Ishikawa (cell line): ENCODE data around the gene RPL36.

Experiments used
- CEBPB ChIP-seq: IDR thresholded peaks from 2 replicates; pipeline ENCODE4 v1.6.1; 2012
- CREB1 ChIP-seq: IDR thresholded peaks from 2 replicates; pipeline ENCODE4 v1.6.1; 2012; ENCODE audit warnings: low read depth
- EGR1 ChIP-seq: IDR thresholded peaks from 2 replicates; pipeline ENCODE4 v1.6.1; 2012
- EP300 ChIP-seq: IDR thresholded peaks from 2 replicates; pipeline ENCODE4 v1.6.1; 2012; ENCODE audit warnings: borderline replicate concordance
- FOXM1 ChIP-seq: IDR thresholded peaks from 2 replicates; pipeline ENCODE4 v1.6.1; 2012; ENCODE audit warnings: low read depth, borderline replicate concordance
- NFIC ChIP-seq: IDR thresholded peaks from 2 replicates; pipeline ENCODE4 v1.6.1; 2012
- RAD21 ChIP-seq: IDR thresholded peaks from 2 replicates; pipeline ENCODE4 v1.6.1; 2012; ENCODE audit warnings: low read depth
- TAF1 ChIP-seq: IDR thresholded peaks from 2 replicates; pipeline ENCODE4 v1.6.1; 2012; ENCODE audit warnings: low read depth, mild to moderate bottlenecking
- TCF12 ChIP-seq: IDR thresholded peaks from 2 replicates; pipeline ENCODE4 v1.6.1; 2012; ENCODE audit warnings: low read depth
- TEAD4 ChIP-seq: IDR thresholded peaks from 2 replicates; pipeline ENCODE4 v1.6.1; 2012
- YY1 ChIP-seq: IDR thresholded peaks from 2 replicates; pipeline ENCODE4 v1.6.1; 2012; ENCODE audit warnings: low read depth
- ZBTB7A ChIP-seq: IDR thresholded peaks from 2 replicates; pipeline ENCODE4 v1.6.1; 2012; ENCODE audit warnings: low read depth
- TF ChIP-seq, protein P1 (sequence below): IDR thresholded peaks from 2 replicates; pipeline ENCODE4 v1.6.1; 2012
- TF ChIP-seq, protein P2 (sequence below): IDR thresholded peaks from 2 replicates; pipeline ENCODE4 v1.6.1; 2012
- TF ChIP-seq, protein P3 (sequence below): IDR thresholded peaks from 2 replicates; pipeline ENCODE4 v1.6.1; 2012; ENCODE audit warnings: low read depth, mild to moderate bottlenecking

RPL36 gene

DNA sequence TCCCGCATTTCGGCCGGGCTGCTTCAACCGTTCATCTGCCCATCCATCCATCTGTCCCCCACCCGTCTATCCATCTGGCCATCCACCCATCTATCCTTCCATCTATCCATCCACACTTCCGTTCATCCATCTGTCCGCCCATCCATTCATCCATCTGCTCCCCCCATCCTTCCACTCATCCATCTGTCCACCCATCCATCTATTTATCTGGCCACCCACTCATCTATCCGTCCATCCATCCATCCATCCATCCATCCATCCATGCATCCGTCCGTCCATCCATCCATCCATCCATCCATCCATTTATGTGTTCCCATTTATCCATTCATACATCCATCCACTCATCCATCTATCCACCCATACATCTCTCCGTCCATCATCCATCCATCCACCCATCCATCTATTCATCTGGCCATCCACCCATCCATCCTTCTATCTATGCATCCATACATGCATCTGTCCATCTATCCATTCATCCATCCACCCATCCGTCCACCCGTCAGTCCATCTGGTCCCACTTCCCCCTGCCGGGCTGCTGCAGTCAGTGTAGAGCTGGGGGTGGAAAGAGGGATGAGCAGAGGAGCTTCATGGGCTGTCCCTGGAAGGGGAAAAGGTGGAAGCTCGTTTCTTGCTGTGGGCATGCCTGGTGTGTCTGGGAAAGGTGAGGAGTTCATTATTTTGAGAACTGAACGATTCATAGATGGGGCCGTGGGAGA, 8.5 kb upstream of the RPL36 start:
- no peak for TF ChIP-seq EGR1
- no peak for TF ChIP-seq CREB1
- no peak for TF ChIP-seq NFIC
- no peak for TF ChIP-seq ZBTB7A
- TF ChIP-seq, protein P1, sequence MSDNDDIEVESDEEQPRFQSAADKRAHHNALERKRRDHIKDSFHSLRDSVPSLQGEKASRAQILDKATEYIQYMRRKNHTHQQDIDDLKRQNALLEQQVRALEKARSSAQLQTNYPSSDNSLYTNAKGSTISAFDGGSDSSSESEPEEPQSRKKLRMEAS: no peak
- TF ChIP-seq CEBPB: no peak
- TF ChIP-seq, protein P2, sequence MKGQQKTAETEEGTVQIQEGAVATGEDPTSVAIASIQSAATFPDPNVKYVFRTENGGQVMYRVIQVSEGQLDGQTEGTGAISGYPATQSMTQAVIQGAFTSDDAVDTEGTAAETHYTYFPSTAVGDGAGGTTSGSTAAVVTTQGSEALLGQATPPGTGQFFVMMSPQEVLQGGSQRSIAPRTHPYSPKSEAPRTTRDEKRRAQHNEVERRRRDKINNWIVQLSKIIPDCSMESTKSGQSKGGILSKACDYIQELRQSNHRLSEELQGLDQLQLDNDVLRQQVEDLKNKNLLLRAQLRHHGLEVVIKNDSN: no peak
- no peak for TF ChIP-seq TCF12
- TF ChIP-seq FOXM1: no peak
- TF ChIP-seq RAD21: no peak
- no peak for TF ChIP-seq YY1
- TF ChIP-seq TEAD4: no peak
- TF ChIP-seq, protein P3, sequence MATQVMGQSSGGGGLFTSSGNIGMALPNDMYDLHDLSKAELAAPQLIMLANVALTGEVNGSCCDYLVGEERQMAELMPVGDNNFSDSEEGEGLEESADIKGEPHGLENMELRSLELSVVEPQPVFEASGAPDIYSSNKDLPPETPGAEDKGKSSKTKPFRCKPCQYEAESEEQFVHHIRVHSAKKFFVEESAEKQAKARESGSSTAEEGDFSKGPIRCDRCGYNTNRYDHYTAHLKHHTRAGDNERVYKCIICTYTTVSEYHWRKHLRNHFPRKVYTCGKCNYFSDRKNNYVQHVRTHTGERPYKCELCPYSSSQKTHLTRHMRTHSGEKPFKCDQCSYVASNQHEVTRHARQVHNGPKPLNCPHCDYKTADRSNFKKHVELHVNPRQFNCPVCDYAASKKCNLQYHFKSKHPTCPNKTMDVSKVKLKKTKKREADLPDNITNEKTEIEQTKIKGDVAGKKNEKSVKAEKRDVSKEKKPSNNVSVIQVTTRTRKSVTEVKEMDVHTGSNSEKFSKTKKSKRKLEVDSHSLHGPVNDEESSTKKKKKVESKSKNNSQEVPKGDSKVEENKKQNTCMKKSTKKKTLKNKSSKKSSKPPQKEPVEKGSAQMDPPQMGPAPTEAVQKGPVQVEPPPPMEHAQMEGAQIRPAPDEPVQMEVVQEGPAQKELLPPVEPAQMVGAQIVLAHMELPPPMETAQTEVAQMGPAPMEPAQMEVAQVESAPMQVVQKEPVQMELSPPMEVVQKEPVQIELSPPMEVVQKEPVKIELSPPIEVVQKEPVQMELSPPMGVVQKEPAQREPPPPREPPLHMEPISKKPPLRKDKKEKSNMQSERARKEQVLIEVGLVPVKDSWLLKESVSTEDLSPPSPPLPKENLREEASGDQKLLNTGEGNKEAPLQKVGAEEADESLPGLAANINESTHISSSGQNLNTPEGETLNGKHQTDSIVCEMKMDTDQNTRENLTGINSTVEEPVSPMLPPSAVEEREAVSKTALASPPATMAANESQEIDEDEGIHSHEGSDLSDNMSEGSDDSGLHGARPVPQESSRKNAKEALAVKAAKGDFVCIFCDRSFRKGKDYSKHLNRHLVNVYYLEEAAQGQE: no peak
- TF ChIP-seq TAF1: no peak
- TF ChIP-seq EP300: no peak

DNA sequence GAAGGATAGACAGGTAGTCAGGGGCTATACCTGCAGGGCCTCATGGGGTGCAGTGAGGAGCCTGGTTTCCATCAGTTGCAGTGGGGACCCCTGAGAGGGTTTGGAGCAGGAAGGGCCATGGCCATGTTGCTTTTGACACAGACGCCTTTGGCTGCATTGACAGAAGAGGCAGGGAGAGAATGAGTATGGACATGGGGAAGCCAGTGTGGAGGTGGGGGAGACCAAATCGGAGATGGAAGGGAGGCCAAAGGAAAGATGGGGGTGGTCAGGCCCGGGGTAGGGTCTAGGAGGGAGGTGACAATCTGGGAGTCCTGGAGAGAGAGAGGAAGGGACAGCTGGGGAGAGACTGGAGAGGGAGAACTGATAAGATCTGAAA, 8.0 kb upstream of the RPL36 start:
- TF ChIP-seq TAF1 (no peak), EP300 (no peak), ZBTB7A (no peak), YY1 (no peak), NFIC (no peak), TCF12 (no peak), CREB1 (no peak)
- TF ChIP-seq, protein P2: no peak
- TF ChIP-seq, protein P1: no peak

DNA sequence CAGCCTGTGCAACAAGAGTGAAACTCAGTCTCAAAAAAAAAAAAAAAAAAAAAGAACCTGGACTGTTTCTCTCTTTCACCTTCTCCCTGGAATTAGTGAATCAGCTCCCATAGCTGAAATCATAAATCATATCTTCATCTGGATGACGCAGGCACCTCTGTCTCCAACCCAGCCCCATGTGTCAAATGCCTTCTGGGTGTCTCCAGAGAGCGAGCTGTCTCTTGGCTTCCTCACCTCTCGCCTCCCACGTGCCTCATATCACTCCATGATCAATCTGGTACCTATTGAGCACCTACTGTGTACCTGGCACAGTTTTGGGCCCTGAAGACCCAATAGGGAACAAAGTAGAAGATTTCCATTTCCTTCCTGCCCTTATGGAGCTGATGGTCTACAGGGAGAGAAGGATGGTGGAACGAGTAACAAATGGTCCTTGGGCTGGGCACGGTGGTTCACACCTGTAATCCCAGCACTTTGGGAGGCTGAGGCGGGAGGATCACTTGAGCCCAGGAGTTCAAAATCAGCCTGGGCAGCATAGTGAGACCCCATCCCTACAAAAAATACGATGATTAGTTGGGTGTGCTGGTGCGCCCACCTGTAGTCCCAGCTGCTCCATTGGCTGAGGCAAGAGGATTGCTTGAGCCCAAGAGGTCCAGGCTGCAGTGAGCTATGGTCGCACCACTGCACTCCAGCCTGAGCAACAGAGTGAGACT, 6.8 kb upstream of the RPL36 start:
- TF ChIP-seq, protein P3: no peak
- no peak for TF ChIP-seq TAF1
- TF ChIP-seq, protein P2: no peak
- no peak for TF ChIP-seq NFIC
- TF ChIP-seq EGR1: no peak
- TF ChIP-seq TCF12: no peak
- TF ChIP-seq, protein P1: no peak
- no peak for TF ChIP-seq CREB1
- no peak for TF ChIP-seq YY1
- no peak for TF ChIP-seq FOXM1
- TF ChIP-seq RAD21: no peak
- TF ChIP-seq TEAD4: no peak
- TF ChIP-seq EP300: no peak
- no peak for TF ChIP-seq CEBPB

DNA sequence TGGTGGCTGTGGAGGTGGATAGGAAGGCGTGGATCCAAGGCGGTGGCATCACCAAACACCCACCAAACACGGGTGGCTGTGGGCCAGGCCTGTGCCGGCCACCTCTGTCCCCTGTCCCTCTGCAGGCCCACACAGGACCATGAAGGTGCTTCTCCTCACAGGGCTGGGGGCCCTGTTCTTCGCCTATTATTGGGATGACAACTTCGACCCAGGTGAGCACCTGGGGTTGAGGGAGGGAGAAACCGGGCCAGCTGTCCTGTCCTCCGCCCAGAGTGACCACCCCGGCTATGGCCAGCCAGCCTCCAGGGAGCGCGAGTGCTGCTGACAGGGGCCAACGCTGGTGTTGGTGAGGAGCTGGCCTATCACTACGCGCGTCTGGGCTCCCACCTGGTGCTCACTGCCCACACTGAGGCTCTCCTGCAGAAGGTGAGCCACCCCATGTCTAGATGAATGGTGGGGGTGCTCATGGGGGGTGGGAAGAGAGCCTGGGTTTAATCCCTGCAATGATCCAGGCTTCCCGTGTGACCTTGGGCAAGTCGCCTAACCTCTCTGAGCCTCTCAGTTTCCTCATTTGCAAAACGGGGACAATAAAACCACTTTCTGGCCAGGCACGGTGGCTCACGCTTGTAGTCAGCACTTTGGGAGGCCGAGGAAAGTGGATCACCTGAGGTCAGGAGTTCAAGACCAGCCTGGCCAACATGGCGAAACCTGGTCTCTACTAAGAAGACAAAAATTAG, 5.2 kb upstream of the RPL36 start:
- TF ChIP-seq TAF1 (no peak), YY1 (no peak), EGR1 (no peak), TEAD4 (no peak), CREB1 (no peak), RAD21 (no peak), CEBPB (no peak), EP300 (no peak), TCF12 (no peak), NFIC (no peak), FOXM1 (no peak)
- TF ChIP-seq, protein P1: no peak
